ENCODE measurements around the gene PPFIBP1.
A peak's percentile ranks its signal among the peaks of the same experiment; 100 is the strongest.
"Not testable (repeated sequence)": the region's sequence is repeated elsewhere in the genome, so short reads cannot be mapped to it uniquely, and the experiment has no call there.

PPFIBP1 gene

DNA sequence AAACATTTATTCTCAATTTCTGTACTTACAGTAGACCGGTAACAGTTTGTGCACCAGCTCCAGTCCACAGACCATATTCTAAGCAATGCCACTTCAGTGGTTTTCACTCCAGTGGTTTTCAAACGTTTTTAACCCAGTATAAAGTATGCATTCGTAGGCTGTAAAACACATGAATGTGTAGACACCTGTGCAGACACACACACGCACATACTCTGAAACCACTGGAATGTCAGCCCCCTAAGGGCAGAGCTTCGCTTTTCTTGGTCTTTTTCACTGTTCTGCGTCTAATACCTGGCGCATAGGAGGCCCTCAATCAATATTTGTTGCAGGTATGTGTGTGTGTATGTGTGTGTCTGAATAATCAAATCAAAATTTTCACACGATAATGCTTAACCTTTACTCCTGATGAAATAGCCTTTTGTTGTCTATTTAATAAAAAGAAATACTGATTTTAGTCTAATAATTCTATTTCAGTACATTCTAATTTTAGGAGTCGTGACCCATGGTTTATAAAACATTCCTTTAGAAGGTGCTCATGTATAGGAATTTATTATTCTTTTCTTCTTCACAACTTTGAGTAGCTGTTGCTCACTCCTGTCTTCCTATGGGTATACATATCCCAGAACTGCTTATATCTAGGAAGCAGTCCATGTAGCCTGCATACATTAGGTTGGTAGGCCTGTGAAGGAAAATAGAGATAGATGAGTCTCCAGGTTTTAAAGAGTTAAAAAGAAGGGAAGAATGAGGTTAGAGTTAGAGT, 98.6 kb downstream of the PPFIBP1 start:
- H3K4me3 ChIP-seq (ENCODE audit: low read depth, low read length), result no peak overlapping the region

GRCh38 chr12:27623645-27624044, 99.6 kb downstream of the PPFIBP1 start:
- TF ChIP-seq CTCF (IDR thresholded peaks at IDR 0.05; ENCODE audit: low read depth, low read length) (no peak), MYC (IDR thresholded peaks at IDR 0.05; ENCODE audit: low read depth, low read length) (no peak), POLR2A (IDR thresholded peaks at IDR 0.05; ENCODE audit: extremely low read depth, insufficient read length) (no peak)
- TF ChIP-seq, protein P1, sequence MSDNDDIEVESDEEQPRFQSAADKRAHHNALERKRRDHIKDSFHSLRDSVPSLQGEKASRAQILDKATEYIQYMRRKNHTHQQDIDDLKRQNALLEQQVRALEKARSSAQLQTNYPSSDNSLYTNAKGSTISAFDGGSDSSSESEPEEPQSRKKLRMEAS (IDR thresholded peaks at IDR 0.05; ENCODE audit: low read depth, low read length), result no peak

More for the DNA sequence above, 98.6 kb downstream of the PPFIBP1 start:
- no peak for DNase-seq (ENCODE audit: low read depth)
- TF ChIP-seq CTCF (IDR thresholded peaks at IDR 0.05; ENCODE audit: low read depth, low read length) (no peak), MYC (IDR thresholded peaks at IDR 0.05; ENCODE audit: low read depth, low read length) (no peak), POLR2A (IDR thresholded peaks at IDR 0.05; ENCODE audit: extremely low read depth, insufficient read length) (no peak)
- TF ChIP-seq, protein P1 (IDR thresholded peaks at IDR 0.05; ENCODE audit: low read depth, low read length), result no peak

DNA sequence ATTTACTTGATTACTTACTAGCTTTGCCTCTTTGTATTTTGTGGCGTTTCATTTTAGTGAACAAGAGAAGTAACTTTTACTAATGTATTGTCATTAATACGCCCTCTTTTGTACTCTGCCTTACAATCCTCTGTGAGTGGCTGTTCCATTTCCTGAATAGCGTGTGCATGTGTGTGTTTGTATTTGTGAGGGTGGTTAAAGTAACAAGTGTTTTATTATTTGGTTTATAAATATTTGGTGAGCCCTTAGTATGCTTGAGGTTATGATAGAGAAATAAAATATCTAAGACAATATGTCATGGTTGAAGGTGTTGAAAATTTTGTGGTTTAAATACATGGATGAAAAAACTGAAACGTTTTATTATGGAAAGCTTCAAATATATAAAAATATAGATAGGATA, 100.6 kb downstream of the PPFIBP1 start:
- no peak for TF ChIP-seq CTCF (IDR thresholded peaks at IDR 0.05; ENCODE audit: low read depth, low read length)
- no peak for DNase-seq (ENCODE audit: low read depth)
- H3K4me3 ChIP-seq (ENCODE audit: low read depth, low read length), result no peak overlapping the region

More at GRCh38 chr12:27623645-27624044, 99.6 kb downstream of the PPFIBP1 start:
- no peak for DNase-seq (ENCODE audit: low read depth)
- H3K4me3 ChIP-seq (ENCODE audit: low read depth, low read length), result no peak overlapping the region

DNA sequence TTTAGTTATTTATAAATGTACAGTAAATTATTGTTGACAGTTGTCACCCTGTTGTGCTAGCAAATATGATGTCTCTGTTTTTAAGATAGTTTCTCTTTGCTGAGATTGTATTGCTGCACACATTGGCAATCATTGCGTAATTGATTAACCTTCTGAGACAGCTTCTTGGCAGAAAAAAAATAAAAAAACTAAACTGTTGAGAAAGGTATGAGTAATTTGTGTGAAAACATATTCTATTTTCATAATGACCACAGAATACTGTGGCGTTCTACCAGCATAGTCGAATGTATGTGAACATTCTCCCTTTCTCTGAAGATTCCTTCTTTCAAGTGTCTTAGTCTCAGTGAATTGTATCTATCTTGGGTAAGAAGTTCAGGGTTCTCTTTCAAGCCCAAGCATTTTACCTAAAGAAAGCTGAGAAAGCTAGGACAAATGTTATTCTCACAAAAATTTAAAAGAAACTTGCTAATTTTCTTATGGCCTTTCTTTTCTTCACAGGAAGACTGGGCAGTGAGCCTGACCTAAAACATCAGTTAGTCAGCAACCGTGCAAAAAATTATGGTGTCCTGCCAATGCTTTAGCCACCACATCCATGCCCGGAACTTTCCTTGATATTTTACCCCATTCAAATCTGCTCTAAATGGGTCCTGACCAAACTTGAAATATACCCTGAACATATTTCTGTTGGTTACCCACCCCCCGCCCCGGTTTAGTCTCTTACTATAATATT, 103.3 kb downstream of the PPFIBP1 start:
- peak; percentile 66 for DNase-seq (ENCODE audit: low read depth)
- H3K4me3 ChIP-seq (ENCODE audit: low read depth, low read length), result no peak overlapping the region
- TF ChIP-seq CTCF (IDR thresholded peaks at IDR 0.05; ENCODE audit: low read depth, low read length) (no peak), MYC (IDR thresholded peaks at IDR 0.05; ENCODE audit: low read depth, low read length) (no peak)
- TF ChIP-seq, protein P1 (IDR thresholded peaks at IDR 0.05; ENCODE audit: low read depth, low read length), result no peak

- H3K4me3 ChIP-seq (ENCODE audit: low read depth, low read length); DNase-seq (ENCODE audit: low read depth): not testable (repeated sequence)
These were observed 104.0 kb downstream of the PPFIBP1 start for GRCh38 chr12:27627853-27628469.

- H3K4me3 ChIP-seq (ENCODE audit: low read depth, low read length); DNase-seq (ENCODE audit: low read depth): not testable (repeated sequence)
These were observed 106.2 kb downstream of the PPFIBP1 start for GRCh38 chr12:27630219-27630618.

GRCh38 chr12:27631365-27631764, 107.4 kb downstream of the PPFIBP1 start:
- no peak overlapping the region for H3K4me3 ChIP-seq (ENCODE audit: low read depth, low read length)
- DNase-seq (ENCODE audit: low read depth), result no peak
- no peak for TF ChIP-seq MYC (IDR thresholded peaks at IDR 0.05; ENCODE audit: low read depth, low read length)
- TF ChIP-seq, protein P1 (IDR thresholded peaks at IDR 0.05; ENCODE audit: low read depth, low read length), result no peak
- TF ChIP-seq CTCF (IDR thresholded peaks at IDR 0.05; ENCODE audit: low read depth, low read length), result no peak
- TF ChIP-seq POLR2A (IDR thresholded peaks at IDR 0.05; ENCODE audit: extremely low read depth, insufficient read length), result no peak
